Endometrial microvascular endothelial cells (primary cell): ENCODE measurements around the gene DLK2. TPM values are rescaled to one million over a fixed set of nuclear protein-coding genes. Genes with fewer than 3 reads are reported as not detected.
"Not testable (repeated sequence)": the region's sequence is repeated elsewhere in the genome, so short reads cannot be mapped to it uniquely, and the experiment has no call there.

Source experiments
- in situ Hi-C: cut with HindIII; loops from 2 replicates; pipeline ENCODE4 v1.10.0; 2017; ENCODE audit warnings: low sequenced_read_pairs, low pct_unique_long_range_greater_than_20kb; ENCODE audit errors: inconsistent ontology term
- total RNA-seq: library from RNA; depleted of rRNA; stranded (reverse); fragments of >200 nt; gene quantifications from one replicate; pipeline ENCODE4 v1.2.3, GENCODE V29; 2015; ENCODE audit errors: inconsistent ontology term

The DLK2 gene
- total RNA-seq, 1 donor from 2014 or later = not detected

DNA sequence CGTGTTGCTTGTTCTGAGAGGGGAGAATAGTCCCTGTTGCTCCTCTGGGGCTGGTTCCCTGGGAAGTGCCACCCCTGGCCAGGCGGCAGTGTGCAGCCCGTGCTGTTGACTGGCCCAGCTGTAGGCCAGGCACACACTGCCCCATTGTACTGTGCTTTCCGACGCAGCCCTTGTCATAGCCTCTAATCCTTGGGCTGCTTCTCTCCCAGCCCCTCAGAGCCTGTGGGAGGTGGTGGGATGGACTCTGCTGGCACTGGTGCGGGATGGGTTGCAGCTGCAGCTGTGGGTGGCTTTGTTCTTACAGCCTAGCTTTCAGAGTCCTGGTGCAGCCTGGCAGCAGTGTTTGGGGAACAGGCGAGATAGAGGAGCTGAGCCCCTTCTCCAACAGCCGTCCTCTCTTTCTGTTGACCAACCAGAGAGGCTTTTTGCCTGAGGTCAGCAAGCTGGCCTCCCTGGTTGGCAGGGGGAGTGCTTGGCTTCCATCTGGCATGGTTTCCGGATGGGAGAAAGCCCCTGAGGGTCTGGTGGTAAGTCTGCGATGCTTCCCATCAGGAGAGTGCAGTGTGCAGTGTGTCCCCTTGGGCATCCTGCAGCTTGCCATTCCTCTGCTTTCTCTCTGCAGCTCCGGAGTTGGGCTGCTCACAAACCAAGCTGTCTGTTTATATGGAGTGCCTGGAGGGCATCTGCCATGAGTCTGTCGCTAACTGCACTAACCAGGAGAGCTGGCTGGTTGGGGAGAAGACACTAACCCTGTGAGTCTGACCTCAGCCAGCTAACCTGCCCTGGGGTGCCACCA is 34.1 kb upstream of the DLK2 start:
- in situ Hi-C loops = no loop called here

DNA sequence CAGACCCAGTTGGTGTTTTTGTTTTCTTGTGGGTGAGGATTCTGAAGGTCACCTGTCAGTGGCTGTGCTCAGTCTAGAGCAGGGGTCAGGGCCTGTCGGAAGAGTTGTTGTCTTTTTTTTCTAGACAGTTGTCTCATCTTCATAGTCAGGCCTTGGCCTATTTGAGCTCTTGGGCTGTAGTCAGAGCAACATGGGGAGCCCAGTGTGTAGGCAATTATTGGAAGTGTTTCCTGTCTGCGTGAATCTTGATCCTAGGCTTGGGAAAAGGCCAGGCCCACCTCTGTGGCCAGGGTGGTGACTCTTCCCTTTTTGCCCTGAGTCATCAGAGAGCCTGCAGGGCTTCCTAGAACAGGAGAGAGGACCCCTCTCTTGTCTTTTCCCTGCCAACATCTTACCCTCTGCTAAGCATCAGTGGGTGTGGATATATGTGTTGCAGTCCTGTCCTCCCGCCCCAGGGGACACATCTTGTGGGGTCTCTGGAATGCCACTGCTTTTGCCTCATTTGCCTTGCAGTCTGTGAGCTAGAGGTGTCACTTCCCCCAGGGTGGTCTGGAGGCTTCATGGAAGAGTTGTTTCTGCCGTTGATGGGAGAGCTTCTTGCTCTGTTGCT is 33.4 kb upstream of the DLK2 start:
- in situ Hi-C loops = no loop called here

DNA sequence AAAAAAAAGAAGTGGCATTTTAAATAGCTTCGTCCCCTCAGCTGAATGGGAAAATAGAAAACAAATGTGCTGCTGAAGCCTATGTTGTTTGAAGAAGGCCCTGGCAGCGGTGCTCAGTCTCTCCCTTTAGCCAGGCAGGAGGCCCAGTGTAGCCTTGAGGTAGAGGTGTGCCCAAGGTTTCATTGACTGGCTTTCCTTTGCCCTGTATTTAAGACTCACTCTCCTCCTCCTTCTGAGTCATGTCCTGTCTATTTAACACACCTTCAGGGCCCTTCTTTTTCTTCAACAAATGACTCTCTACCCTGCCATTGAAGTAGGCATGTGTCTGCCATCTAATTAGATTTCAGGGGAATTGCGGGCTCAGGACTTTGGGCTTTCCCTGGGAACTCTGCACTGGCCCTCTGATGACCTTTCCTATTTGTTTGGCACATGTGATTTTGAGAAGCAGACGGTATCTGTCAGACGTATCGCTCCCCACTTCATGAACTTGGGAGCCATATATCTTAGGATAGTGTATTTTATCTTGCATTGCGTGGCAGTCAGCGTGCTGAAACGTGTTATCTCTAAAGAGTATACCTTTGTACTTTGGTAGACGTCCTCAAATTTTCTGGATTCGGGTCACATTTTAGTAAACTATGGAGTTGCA is 26.4 kb upstream of the DLK2 start:
- in situ Hi-C loops = no loop called here

DNA sequence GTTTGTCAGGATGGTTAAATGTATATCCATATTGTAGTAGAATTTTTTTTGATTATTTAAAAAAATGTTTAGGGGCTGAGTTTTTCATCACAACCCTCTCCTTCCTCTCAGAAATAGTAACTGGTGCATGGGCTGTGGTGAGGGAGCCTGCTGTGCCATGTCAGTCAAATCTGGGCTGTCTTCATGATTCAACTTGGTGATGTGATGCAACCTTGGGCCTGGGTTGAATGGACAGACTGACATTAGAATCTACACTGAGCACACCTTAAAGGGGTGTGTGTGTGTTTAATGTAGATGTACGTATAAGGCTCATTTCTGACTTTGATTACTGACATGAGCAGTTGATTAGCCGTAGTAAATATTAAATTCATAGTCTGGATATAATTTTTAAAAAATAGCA is 25.7 kb upstream of the DLK2 start:
- in situ Hi-C loops = no loop called here

DNA sequence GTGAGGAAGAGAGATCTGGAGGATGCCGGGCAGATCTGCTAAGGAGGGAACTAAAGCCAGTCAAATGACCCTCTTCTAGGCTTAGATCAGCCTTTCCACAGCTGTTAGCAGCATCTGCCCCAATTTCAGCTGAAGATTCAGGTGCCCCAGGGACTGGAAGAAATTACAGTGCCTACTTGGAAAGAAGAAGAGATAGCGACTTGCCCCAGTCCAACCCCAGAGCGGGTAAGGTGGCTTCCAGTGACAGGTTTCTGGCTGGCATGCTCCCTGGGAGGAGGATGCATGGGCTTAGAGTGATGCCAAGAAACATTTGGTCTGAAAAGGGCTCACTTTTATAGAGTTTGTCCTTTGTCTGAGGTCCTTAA is 22.6 kb upstream of the DLK2 start:
- in situ Hi-C loops = no loop called here

DNA sequence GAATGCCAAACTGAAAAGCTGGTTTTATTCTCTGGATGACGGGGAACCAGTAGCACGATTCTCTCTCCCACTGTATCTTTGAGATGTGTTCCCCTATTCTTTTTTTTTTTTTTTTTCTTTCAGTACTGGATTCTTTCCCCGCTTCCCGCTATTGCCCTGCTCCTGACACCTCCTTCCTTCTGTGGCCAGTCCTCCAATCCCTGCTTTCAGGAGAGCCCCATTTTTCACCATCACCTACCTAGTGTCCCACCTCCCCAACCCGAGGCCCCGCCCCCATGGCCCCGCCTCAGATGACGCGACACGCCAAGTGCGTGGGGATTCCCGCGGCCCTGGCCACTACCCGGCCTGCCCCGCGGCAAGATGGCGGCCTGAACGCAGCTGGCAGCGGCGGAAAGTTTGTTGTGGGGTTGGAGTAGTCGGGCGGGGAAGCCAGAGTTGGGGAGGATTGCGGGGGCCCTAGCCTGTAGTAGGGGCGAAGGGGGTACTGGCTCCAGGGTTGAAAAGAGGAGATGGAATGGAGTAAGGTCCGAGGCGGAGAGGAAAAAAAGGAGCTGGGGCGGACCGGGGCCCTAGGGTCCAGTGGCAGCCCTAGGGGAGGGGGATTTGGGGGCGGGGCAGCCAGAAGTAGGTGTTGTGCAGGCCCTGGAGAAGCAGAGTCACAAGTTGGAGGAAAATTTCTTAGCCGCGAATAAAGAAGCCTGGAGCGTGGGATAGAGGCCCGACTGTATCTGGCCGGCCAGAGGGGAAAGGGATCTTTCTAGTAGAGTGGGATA is 22.1 kb upstream of the DLK2 start, which contains the start of gene TJAP1:
Gene TJAP1 (plus strand): TSS at position 336 of the 773 bp plus-strand sequence. CDS start 21,432 bp downstream, outside the sequence.
- in situ Hi-C loops = no loop called here

DNA sequence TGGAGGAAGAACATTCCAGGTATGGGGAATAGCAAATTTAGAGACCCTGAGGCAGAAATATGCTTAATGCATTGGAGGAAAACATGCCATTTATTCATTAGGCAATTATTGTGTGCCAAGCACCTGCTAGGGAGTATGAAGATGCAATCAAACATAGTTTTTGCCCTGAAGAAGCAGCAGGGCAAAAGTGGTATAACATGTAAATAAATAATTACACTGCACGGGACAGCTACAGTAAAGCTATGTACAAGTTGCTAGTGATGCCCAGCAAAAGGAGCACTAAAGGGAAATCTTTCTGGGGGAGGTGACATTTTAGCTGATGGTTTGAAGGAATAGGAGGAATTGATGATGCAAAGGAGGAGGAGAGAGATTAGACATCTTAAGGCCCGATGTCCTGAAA is 21.4 kb upstream of the DLK2 start:
- in situ Hi-C loops = no loop called here

DNA sequence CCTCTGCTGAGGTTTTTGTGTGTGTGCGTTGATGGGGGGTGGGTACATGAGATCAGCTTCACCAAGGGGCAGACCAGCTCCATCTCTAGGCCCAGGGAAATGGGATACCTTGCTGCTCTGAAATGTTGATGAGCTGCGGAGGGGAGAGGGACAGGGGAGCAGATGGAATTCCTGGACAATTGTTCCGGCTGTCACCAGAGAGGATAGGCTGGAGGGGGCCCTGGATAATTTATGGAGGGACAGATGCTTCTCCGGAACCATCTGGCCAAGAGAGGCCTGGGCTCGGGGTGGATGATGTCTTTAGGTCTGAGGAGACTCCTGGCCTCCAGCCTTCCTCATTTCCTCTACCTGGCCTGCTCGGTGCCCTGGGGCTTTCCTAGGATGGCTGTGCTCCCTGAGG is 20.2 kb upstream of the DLK2 start:
- in situ Hi-C loops = no loop called here

DNA sequence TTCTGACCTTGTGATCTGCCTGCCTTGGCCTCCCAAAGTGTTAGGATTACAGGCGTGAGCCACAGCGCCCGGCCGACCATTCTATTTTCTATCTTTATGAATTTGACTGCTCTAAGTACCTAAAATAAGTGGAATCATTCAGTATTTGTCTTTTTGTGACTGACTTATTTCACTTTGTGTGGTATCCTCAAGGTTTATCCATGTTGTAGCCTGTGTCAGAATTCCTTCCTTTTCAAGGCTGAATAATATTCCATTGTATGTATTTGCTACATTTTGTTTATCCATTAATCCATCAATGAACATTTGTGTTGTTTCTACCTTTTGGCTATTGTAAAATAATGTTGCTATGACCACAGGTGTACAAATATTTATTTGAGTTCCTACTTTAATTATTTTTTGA is 17.2 kb upstream of the DLK2 start:
- in situ Hi-C loops = no loop called here

DNA sequence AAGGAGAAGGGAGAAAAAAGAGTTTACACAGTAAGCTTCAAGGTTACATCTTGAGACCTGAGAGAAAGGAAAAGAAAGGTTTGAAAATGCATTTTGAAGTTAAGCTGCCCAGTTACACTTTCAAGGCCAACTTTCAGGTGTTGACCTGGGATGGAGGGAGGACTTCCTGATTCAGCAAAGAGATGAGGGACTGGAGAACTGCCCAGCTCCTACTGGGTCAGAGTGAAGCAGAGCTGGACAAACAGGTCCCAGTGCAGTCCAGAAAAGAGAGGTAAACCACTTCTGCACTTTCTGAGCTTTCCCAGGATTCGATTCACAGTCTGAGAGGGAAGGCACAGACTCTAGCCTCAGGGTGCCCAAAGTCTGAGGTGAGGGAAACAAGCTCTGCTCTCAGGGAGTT is 16.1 kb upstream of the DLK2 start:
- in situ Hi-C loops = no loop called here

DNA sequence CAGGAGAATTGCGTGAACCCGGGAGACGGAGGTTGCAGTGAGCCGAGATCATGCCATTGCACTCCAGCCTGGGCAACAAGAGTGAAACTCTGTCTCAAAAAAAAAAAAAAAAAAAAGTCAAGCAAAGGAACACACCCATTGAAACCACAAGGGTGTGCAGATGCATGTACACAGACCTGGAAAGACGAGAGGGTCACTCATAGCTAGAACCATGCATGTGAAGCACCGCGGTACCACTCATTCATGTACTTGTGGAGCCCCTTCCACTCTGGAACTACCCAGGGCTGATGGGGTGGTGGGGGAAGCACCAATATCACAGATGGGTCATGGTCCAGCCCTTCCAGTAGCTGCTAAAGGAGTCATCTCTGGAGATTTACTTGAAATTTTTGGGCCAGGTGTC is 14.6 kb upstream of the DLK2 start:
- in situ Hi-C loops = no loop called here

DNA sequence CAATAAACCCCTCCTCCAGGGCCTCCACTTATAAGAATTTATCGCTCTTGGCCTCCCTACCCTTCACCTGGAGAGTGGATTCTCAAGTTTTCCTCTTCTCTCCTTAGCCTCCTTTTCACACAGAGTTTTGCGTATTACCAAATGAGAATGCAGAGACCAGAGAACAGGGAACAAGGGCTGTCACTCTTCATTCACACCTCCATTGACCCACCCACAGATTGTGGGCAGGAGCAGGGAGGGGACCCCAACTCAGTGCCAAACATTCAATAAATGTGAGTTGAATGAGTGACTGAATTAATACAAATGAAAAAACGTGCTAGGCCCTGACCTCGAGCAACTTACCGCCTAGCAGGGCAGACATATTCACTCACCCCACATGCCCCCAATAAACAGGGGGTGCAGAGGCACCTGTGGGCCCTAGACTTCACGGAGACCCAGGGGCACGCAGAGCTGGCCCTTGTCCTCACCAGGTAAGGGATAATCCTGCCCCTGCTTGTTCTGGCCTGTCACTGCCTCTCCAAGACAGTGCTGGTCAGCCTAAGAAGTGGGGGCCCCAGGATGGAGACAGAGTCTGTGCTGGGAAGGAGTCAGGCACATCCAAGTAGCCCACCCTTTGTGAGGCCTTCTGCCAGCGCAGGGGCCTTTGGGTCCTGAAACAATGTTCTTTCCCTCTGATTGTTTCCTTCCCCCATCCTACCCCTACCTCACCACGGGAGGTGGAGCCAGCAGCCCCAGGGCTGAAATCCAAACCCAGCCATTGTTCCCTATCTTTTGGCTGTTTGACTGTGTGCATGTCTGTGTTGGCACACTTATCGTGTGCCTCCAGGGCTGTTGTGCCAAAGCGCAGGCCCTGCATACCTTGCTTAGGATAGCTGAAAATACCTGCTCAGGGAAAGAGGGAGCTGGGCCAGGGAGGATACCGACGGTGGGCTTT is 13.7 kb upstream of the DLK2 start:
- in situ Hi-C loops = no loop called here

DNA sequence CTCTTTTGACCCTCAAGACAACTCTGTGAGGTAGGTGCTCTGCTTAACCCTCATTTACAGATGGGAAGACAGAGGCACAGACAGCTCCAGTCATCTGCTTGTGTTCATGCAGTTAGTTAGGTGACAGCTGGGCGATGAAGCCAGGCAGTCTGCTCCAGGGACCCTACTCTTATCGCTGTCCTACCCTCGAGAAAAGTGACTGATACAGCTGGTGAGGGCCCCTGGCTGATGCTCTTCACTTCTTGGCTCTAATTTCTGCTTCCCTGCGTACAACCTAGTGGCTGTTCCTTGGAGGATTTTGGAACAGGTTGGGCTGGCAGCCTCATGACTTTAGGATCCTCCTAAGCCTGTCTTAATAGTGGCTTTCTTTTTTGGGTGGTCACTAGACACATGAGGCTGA is 12.9 kb upstream of the DLK2 start:
- in situ Hi-C loops = no loop called here

DNA sequence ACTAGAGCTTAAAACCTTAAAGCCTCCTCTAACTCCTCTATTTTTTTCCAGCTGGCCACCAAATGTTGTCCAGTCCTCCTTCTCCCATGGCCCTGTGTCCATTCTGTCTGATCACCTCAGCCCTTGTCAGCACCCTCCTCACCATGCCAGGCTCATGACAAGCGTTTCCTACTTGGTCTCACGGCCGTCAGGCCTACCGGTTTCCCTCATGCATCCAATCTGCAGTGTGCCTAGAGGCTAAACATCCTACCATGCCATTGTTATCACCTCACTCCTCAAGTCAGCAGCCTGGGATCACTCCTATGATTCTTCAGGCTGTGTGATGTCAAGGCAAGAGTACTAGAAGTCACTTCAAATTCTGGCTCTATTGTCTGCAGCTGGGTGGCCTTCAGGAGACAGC is 12.4 kb upstream of the DLK2 start:
- in situ Hi-C loops = no loop called here

DNA sequence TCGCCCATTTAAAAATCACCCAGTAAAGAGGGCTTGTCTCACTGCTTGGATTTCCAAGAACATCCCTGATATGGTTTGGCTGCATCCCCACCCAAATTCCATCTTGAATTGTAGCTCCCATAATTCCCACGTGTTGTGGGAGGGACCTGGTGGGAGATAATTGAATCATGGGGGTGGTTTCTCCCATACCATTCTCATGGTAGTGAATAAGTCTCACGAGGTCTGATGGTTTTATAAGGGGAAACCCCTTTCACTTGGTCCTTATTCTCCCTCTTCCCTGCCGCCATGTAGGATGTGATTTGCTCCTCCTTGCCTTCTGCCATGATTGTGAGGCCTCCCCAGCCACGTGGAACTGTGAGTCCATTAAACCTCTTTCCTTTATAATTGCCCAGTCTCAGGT is 11.9 kb upstream of the DLK2 start:
- in situ Hi-C loops = not testable (repeated sequence)

DNA sequence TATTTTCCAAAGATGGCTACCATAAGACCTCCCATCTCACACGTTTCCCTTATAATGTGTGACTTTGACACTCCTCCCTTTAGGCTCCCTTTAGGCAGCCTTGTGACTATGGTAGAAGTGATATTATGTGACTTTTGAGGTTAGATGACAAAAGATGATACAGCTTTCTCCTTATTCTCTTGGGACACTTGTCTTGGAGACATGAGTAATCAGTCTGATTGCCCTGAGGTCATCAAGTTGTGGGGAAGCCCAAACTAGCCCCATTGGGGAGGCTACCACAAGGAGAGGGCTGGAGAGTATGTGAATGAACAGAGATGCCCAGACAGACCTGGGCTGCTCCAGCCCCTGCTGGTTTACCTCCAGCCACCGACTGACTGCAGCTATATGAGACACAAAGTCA is 10.6 kb upstream of the DLK2 start:
- in situ Hi-C loops = no loop called here

DNA sequence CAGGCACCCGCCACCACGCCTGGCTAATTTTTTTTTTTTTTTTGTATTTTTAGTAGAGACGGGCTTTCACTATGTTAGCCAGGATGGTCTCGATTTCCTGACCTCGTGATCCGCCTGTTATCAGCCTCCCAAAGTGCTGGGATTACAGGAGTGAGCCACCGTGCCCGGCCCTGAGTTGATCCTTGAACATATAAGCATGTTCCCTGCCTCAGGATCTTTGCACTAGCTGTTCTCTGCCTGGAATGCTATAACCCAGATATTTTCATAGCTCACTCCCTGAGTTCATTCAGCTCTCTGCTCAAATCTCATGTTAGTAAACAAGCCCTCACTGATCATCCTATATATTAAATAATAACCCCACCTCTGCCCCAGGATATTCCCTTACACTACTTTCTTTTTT is 9.0 kb upstream of the DLK2 start:
- in situ Hi-C loops = no loop called here

DNA sequence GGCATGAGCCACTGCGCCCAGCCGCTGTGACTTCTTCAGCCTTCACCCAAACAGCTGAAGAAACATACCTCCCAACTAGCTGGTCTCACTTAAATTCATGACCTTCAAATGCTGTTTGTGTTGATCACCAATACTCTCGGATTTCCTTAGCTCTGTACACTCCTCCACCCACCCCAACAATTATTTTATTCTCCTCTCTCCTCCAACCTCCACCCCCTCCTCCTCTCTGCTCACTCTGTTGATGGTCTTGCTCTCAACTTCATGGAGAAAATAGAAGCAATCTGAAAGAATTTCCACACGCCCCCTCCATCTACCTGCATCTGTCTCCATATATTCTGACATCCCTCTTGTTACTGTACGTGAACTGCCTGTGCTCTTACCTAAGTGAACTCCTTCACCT is 6.6 kb upstream of the DLK2 start:
- in situ Hi-C loops = no loop called here

DNA sequence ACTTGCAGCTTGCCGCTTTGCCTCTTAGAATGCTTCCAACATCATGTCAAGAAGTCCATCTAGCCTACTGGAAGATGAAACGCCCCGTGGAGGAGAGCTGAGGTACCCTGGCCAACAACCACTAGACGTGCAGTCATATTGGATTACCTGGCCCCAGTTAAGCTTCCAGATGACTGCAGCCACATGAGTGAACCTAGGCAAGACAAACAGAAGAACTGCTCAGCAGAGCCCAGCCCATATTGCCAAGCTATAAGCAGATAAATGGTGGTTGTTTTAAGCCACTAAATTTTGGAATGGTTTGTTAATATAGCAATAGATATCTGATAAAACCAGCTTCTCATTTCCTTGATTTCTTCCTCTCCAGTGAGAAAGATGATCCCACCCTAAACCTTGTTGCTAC is 4.7 kb upstream of the DLK2 start:
- in situ Hi-C loops = no loop called here
